Activated CD8-positive, alpha-beta memory T cell treated with anti-CD3 and anti-CD28 coated beads for 1 hour (primary cell): ENCODE data around the gene CRP.
"Not testable (repeated sequence)": the region's sequence is repeated elsewhere in the genome, so short reads cannot be mapped to it uniquely, and the experiment has no call there.

ENCODE experiments used
- DNase-seq, 2 donors: peaks; one replicate each; pipeline ENCODE4 v3.0.0-alpha.2; 2020; ENCODE audit warnings: low read depth in 1 of 2; ENCODE audit errors: extremely low read depth in 1 of 2

Gene CRP, protein sequence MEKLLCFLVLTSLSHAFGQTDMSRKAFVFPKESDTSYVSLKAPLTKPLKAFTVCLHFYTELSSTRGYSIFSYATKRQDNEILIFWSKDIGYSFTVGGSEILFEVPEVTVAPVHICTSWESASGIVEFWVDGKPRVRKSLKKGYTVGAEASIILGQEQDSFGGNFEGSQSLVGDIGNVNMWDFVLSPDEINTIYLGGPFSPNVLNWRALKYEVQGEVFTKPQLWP

DNA sequence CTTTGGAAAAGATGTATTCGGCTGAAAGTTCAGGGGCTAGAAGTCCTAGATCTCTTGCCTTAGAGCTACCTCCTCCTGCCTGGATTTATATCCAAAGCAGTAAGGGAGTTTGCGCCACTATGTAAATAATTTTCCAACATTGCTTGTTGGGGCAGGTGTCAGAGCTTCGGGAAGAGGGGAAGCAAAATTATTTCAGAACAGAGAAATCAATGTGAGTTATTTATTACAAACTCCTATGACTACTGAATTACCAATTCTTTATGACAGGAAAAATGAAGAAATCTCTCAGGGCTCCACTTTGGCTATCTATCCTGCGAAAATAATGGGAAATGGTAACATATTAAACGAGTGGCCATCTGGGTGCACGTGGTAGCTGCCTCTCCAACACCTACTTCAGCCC lies at the start of gene CRP:
Gene CRP (minus strand): TSS at position 61 of the 400 bp plus-strand sequence. CDS start 104 bp downstream, outside the sequence.
- no peak for DNase-seq

DNA sequence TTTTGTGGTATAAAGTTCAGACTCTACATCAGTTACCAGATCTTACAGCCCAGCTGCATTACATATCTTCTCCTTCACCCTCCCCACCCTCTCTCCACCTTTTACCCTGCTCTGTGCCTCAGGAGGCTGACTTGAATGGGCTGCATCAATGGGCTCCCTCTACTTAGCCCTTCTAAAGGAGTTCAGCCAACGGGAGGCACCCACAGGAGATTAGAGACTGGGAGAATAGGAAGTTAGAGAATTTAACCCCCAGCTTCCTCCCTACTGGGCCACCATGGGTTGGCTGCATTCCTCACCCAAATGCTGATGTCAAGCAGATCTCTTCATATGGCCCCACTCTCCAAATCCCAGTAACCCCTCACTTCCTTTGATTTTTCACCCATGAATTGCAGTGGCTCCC lies 49.3 kb upstream of the CRP start:
- no peak for DNase-seq

DNA sequence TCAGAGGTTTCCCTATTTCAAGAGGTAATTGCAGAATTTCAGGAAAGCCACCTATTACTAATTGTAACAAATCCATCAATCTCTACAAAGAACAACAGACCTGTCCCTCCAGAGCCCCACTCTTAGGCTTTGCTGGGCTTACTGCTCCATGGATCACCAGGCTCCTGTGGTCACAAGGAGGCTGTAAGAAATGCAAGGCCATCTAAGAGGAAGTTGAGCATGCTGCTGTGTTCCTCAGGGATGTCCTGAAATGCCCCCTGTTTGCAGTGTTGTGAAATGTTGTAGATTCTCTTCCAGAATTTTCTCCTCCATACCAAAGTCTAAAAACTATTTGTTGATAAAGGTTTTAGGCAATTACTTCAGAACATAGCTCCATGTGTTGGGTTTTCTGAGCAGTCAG lies 42.0 kb upstream of the CRP start:
- DNase-seq: no peak

DNA sequence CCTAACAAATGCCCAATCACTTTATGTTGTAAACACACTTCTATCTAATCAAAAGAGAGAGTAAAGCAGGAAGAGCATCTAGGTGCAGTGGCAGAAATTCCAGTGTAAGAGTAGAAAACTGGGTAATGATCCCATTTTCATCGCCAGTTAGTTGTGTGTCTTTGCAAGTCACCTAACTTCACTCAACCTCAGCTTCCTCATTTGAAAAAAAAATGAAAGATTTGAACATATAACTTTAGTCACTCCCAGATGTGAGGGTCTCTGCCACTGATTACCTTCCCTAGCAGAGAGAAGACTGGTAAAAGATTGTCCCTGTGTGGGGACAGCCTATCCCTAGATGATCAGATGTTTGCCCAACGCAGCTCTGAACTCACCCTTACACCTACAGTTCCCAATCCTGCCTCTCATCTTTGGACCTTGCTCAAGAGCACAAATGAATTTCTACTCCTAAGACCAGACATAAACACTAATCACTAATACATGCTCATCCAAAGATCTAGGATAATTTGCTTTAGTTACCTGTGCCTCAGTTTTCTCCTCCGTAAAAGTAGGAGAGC lies 41.1 kb upstream of the CRP start:
- DNase-seq: no peak

DNA sequence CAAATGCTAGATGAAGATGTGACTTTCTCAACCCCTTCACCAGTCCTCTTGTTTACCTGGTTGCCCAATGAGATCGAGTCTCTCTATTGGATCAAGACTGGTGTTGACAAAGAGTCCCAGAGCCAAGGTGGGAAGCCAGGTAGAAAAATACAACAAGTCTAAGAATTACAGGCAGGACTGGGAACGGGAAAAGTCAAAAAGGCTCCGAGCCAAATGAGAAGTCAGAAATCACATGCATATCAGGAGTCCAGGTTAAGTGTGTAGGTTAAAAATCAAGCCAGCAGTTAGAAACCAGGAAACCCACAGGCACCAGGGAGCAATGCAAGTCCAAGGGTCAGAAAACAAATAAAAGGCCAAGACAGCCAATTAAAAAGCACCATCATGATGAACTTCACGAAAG lies 39.0 kb upstream of the CRP start:
- no peak for DNase-seq

DNA sequence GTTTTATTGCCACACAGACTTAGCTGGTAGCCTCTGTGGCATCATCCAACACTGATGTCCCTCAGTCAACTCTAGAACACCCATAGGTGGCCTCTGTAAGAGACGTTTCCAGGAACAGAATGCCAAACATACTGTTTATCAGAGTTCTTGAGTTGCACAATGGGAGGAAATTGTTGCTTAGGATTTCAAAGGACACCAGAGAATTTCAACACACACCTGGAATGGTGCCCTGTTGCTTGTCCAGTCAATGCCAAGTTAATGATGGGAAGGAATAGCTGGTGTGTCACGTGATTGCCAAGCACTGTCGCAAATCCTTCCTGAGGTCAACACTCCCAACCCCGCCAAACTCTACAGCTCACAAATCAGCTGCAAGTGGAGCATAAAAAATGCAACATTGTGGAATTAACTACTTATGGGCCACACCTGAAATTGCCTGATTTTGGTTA lies 37.8 kb upstream of the CRP start:
- DNase-seq: no peak

DNA sequence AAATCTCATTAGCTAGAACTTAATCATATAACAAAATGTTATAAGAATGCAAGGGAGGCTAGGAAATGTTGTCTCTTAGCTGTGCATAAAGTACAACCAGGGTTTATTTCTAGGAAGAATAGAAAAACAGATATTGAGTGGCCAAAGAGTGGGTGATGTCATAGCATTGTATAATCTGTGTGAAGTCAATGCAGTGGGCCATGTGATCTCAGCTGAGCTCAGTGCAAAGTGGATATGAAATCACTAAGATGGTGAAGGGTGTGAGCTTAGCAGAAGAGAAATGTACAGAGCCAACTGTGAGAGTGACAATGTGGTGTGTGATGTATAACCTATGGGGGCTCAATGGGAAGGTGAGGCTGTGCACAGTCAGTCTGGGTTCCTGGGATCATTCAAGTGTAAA lies 36.6 kb upstream of the CRP start:
- DNase-seq: no peak

DNA sequence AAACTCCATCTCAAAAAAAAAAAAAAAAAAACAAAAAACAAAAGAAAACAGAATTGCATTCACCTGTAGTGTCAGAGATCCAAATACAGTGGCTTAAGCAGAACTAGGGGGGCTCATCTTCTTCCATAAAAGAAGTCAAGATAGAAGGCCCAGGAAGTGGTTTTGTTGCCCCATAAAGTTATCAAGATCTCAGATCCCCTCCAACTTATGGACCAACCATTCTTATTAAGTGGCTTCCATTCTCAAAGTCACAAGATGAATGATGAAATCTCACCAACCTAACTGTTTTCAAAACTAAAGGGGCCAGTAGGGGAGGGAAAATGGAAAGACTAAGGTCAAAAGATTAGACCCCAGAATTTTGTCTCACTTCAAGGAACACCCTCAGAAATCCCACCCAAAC lies 36.2 kb upstream of the CRP start:
- DNase-seq: no peak

DNA sequence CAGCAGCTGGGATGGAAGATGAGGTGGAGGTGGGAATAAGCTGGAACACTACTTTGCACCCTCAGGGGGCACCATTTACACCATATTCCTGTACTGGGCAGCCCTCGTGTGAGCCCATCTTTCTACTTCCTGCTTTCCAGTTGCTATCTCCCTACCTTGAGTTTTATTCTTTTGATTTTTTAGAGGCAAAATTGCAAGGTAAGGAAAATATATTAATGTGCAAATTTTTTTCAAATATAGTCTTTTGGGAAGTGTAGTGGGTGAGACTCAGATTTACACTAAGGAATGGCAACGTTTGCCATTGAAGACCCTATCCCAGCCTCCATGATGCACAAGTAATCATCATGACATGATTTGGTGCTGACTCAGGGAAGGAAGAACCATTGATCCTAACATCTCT lies 35.2 kb upstream of the CRP start:
- DNase-seq: no peak

DNA sequence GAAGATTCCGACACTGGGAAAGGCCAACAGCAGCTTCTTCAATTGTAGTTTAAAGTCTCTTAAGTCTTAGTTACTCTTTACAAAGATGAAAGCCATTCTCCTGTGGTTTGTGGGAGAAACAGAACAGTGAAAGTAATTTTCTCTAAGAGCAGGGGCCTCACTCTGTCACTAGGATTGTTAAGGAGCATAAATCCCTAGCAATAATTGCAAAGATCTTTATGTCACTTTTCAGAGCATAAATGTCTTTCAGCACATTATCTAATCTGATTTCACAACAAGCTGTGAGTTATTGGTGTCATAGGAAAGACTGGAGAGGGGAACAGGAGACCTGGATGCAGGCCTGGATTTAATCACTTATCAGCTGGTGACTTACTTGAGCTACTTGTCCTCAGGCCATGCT lies 34.0 kb upstream of the CRP start:
- DNase-seq: no peak

DNA sequence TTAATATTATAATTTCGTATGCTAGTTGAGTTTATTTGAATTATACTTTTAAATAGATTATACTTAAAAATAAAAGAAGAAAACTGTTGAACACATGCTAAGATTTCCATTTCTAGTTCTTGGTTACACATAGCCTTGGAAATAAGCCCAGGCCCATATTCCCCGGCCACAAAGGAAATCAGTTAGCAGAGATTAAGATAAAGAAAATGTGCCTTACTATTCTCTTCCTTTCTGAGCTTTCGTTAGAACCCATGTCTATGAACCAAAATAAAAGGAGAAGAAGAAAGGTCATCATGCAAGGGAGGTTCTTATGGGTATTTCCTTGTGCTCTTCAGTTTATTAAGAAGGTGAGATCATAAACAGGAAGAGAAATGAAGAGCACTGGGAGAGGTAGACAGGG lies 32.3 kb upstream of the CRP start:
- no peak for DNase-seq

DNA sequence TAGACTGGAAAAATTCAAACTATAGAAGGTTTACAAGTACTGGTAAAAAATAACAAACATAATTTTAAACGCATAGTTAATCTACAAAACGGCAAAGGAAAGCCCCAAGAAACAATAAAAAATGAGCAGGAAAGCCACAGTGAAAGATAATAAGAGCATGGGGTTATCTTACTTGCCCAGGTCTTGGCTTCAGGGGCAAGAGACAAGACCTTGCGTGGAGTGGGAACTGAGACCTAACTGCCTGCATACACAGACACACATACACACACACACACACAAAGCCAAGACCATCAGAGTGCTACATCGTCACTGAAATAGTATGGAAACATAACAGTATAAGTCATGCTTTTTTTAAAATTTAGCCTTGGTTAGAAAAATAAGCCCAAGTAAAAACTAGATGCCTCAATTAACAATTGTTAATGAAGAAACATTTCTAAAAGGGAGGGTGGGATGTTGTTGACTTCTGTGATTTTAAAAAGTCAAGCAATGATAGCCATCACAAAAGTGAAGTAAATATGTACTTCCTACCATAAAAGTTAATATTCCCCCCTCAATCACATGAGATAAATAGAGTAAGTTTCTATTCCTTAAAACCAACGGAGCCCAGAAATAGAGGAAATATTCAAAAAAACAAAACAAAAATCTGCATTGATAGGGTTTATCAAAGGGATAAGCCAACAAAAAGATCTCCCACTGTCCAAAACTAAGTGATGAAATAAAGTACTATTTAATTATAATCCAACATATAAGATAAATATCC lies 29.4 kb upstream of the CRP start:
- DNase-seq: no peak

DNA sequence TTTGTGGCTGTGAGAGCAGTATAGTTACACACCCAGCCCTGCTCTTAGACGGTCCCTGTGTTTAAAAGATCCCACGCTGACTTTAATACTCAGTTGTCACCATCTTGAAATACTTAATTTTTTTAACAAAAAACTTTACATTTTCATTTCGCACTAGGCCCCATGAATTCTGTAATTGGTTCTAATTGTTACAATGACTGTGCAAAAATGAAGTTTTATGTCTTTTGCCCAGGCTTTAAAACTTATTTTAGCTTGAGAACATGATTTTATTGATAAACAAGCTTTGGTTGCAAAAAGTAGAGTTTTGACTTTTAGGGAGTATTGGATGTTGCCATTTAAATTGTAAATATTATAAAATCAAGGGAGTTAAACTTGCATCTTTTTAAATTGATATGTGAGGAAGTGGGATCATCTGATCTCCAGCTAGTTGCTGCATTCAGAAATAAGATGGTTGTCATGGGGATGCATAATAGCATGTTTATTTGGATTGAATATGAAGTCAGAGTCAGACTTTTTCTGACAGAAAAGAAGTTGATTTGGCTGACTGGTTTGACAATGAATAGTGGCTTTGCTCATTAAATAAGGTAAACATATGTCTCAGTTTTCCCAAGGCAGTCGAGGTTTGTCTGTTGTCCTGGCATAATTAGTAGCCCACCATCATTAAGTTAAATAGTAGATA lies 23.0 kb upstream of the CRP start:
- no peak for DNase-seq

DNA sequence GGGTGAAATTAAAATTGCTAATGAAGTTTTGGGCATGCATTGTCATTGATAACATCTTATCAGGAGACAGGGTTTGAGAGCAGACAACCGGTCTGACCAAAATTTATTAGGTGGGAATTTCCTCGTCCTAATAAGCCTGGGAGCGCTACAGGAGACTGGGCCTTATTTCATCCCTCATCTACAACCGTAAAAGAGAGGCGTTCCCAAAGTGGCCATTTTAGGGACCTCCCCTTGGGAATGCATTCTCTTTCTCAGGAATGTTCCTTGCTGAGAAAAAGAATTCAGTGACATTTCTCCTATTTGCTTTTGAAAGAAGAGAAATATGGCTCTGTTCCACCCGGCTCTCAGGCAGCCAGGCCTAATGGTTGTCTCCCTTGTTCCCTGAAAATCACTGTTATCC lies 8.8 kb upstream of the CRP start:
- not testable (repeated sequence) for DNase-seq

DNA sequence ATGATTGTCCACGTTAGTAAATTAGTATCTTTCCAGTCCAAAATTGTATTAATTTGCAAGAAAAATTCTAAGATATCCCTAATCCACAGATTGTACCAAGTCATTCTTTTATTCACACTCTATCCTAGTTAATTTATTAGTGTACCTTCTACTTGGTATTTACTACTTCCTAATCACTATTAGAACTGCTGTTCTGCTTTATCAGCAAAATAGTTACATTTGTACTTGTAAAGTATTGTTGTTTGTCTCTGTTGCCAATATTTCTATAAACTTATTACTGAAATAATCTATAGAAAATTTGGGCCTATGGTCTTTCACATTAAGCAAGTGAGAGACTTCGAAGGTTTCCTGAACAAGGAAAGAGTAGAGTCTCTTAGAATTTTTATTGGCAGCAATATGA lies 5.6 kb upstream of the CRP start:
- no peak for DNase-seq

DNA sequence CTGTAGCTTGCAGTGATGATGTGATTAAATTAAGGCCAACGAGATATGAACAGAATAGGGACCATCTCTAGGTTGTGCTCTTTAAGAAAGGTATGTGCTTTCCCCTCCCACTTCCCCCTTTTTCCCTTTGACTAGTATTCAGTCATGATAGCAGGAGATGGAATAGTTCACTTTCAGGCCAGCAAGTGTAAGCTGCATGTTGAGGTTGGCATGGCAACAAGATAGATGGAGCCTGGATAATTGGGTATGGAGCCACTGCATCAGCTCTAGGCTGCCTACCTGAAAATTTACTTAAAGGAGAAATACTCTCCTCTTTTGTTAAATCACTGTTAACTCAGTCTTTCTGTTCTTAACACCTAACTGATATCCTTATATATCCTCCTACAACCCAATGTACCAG lies 1.5 kb upstream of the CRP start:
- no peak for DNase-seq

DNA sequence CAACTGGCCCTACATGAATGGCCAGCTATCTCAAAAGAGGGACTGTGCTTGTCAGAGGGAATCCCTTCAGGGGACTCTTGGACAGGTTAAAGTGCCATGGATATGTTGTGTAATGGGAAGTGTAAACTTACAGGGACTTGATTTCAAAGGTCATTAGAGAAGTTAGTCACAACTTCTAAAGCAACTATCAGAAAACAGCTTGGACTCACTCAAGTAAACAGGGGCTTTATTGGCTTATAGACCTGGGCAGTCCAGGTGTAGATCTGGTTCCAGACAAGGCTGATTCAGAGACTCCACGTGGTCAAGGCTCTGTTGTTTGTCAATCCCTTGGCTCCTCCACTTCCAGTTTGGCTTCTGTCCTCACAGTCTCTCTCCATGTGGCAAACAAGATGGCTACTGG lies 2.3 kb downstream of the CRP start:
- no peak for DNase-seq

DNA sequence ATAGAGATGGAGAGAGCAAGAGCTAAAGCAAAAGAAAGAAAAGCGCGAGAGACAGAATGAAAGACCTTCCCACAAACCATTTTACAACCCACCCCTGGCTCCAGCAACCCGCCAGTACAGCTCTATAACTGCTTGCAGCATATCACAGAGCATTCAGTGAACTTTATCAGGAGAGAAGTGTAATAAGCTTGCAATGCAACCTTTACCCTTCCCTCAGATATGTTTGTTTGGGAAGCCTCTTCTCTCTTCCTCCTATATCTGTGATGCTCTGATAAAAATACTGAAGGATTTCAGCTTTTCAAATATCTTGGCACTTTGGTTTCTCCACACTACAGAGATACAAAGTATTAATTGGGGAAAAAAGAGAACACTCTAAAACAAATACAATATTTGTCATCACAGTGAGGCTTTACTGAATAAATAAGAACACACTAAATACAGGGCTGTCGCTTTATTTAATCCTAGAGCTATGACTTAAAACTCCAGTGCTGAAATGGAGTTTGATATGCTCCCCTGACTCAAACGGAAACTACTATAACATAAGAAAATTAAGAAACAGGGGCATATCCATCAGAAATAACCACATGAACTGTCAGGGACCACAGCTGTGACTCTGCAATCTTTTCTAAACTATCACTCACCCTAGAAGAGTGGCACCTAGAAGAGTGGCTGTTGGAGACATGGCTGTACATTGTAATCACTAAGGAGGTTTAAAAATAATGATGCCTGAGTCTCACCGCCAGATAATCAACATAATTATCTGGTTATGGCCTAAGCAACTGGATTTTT lies 6.7 kb downstream of the CRP start:
- no peak for DNase-seq

DNA sequence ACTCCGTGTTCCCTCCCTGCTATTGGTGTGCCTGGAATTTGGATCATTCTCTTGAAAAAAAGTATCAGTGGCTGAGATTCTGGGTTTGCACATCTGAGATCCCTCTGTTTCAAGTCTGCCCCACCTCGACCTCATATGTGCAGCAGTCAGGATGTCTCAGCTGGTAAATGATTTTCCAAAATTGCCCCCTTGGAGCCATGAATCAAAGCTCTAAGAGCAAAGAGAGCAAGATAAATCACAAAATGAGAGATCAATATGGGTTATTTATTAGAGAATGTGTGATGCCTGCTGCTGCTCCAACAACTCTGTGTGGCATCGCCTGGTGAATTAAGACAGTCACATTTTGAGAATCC lies 8.5 kb downstream of the CRP start:
- no peak for DNase-seq

DNA sequence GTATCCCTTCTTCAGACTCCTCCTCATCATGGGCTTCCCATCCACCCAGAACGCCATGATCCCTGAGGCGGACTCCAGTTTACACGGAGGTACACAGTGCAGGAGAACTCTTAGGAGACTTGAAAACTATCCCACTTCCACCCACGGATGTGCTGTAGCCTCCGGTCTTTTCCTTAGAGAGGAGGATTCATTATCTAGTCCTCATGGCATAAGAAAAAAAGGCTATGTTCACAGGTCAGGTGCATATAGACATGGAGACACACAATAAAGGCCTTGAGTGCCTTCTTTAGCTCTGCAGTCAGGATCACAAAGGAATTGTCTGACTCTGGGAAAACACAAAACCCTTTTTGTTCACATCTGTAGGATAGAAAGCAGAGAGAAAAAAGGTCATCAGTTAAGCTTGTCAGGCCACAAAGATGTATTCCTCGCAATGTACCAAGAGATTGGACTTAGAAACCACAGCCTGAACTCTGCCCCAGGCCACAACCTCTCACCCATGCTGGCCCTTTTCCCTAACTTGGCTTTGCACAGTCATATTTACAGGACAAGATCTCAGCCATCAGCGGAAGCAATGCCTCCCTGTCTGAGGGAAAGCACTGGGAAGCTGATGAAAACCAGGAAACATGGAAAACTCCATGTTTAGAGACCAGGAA lies 9.0 kb downstream of the CRP start:
- DNase-seq: no peak

DNA sequence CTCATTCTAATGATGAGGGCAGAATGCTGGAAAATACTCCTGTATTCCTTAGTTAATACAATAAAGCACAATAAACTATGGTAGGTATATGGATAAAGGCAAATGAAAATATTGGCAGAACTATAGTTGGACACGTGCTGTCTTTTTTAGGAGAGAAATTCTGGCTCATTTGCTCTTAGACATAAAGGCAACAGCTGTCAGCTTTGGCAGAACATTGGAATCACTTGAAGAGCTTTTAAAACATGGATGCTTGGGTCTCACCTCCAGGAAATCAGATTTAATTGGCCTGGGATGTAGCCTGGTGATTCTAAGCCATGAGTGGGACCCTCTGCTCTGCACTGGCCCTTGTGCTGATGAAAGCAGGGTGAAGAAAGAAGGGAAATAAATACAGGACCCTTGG lies 9.9 kb downstream of the CRP start:
- no peak for DNase-seq
